Measurements from ENCODE around the gene GALNT4. TPM values are rescaled to one million over a fixed set of nuclear protein-coding genes. Genes with fewer than 3 reads are reported as not detected.

GALNT4 gene
- total and polyA plus RNA-seq, 2 of the 13 experiments (the other 11 are each of a cell fraction or from before 2014, with no cell fraction given) = 4.9 to 6.8 TPM

GRCh38 chr12:89521364-89522223 lies 3.0 kb downstream of the GALNT4 start (continued):
- no peak for TF ChIP-seq NFYC (CRISPR knock-in tag; IDR thresholded peaks at IDR 0.05)
- TF ChIP-seq RAD21 (CRISPR knock-in tag; IDR thresholded peaks at IDR 0.05) = no peak
- no peak for TF ChIP-seq NR2C2 (CRISPR knock-in tag; IDR thresholded peaks at IDR 0.05; ENCODE audit: borderline replicate concordance)
- TF ChIP-seq ZNF383 (CRISPR knock-in tag; IDR thresholded peaks at IDR 0.05; ENCODE audit: borderline replicate concordance) = no peak
- no peak for TF ChIP-seq KLF9 (CRISPR knock-in tag; IDR thresholded peaks at IDR 0.05; ENCODE audit: low read depth)
- no peak for TF ChIP-seq ZSCAN22 (CRISPR knock-in tag; IDR thresholded peaks at IDR 0.05)
- no peak for TF ChIP-seq SIN3B (IDR thresholded peaks at IDR 0.05; ENCODE audit: low read length)
- no peak for TF ChIP-seq GTF3A (CRISPR knock-in tag; conservative IDR thresholded peaks at IDR 0.05)
- no peak for TF ChIP-seq ZBTB44 (CRISPR knock-in tag; IDR thresholded peaks at IDR 0.05)
- TF ChIP-seq ZNF577 (CRISPR knock-in tag; IDR thresholded peaks at IDR 0.05; ENCODE audit: borderline replicate concordance, low read depth) = no peak
- TF ChIP-seq, protein P1, sequence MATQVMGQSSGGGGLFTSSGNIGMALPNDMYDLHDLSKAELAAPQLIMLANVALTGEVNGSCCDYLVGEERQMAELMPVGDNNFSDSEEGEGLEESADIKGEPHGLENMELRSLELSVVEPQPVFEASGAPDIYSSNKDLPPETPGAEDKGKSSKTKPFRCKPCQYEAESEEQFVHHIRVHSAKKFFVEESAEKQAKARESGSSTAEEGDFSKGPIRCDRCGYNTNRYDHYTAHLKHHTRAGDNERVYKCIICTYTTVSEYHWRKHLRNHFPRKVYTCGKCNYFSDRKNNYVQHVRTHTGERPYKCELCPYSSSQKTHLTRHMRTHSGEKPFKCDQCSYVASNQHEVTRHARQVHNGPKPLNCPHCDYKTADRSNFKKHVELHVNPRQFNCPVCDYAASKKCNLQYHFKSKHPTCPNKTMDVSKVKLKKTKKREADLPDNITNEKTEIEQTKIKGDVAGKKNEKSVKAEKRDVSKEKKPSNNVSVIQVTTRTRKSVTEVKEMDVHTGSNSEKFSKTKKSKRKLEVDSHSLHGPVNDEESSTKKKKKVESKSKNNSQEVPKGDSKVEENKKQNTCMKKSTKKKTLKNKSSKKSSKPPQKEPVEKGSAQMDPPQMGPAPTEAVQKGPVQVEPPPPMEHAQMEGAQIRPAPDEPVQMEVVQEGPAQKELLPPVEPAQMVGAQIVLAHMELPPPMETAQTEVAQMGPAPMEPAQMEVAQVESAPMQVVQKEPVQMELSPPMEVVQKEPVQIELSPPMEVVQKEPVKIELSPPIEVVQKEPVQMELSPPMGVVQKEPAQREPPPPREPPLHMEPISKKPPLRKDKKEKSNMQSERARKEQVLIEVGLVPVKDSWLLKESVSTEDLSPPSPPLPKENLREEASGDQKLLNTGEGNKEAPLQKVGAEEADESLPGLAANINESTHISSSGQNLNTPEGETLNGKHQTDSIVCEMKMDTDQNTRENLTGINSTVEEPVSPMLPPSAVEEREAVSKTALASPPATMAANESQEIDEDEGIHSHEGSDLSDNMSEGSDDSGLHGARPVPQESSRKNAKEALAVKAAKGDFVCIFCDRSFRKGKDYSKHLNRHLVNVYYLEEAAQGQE (IDR thresholded peaks at IDR 0.05; ENCODE audit: borderline replicate concordance in 1 of 2, low read depth in 1 of 2, low read length in 2 of 2) = no peak
- TF ChIP-seq ZNF740 (CRISPR knock-in tag; IDR thresholded peaks at IDR 0.05) = no peak
- TF ChIP-seq ZNF629 (CRISPR knock-in tag; conservative IDR thresholded peaks at IDR 0.05) = no peak
- peak; percentile 8; the same call in 1 of the 2 replicates for TF ChIP-seq GATAD2A (CRISPR knock-in tag; IDR thresholded peaks at IDR 0.05)
- no peak for TF ChIP-seq MZF1 (CRISPR knock-in tag; IDR thresholded peaks at IDR 0.05; ENCODE audit: borderline replicate concordance)
- no peak; a peak in 1 of 4 replicates for TF ChIP-seq EP300 (IDR thresholded peaks at IDR 0.05; ENCODE audit: low read depth in 2 of 2, low read length in 2 of 2)
- TF ChIP-seq EP300 (CRISPR knock-in tag; IDR thresholded peaks at IDR 0.05; ENCODE audit: borderline replicate concordance) = no peak
- TF ChIP-seq TERF1 (CRISPR knock-in tag; IDR thresholded peaks at IDR 0.05) = no peak
- TF ChIP-seq SAP130 (CRISPR knock-in tag; IDR thresholded peaks at IDR 0.05; ENCODE audit: low read depth) = peak; percentile 47; the same call in 1 of the 2 replicates
- TF ChIP-seq, protein P2, sequence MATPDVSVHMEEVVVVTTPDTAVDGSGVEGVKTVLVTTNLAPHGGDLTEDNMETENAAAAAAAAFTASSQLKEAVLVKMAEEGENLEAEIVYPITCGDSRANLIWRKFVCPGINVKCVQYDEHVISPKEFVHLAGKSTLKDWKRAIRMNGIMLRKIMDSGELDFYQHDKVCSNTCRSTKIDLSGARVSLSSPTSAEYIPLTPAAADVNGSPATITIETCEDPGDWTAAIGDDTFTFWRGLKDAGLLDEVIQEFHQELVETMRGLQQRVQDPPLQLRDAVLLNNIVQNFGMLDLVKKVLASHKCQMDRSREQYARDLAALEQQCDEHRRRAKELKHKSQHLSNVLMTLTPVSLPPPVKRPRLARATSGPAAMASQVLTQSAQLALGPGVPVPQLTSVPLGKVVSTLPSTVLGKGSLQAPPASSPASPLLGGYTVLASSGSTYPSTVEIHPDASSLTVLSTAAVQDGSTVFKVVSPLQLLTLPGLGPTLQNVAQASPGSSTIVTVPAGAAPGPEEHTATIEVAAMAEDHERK (CRISPR knock-in tag; IDR thresholded peaks at IDR 0.05; ENCODE audit: low read depth) = no peak
- no peak for TF ChIP-seq MXD4 (CRISPR knock-in tag; IDR thresholded peaks at IDR 0.05)
